Adrenal gland (tissue), 12 donors: Measurements from ENCODE around the gene ATAD3B. TPM values are rescaled to one million over a fixed set of nuclear protein-coding genes. Genes with fewer than 3 reads are reported as not detected.

Experiments
- DNase-seq, 7 donors: peaks; one replicate each; pipeline ENCODE4 v3.0.0-alpha.2; 2019 to 2020
- H3K27ac ChIP-seq, 5 donors: fragments of 200-600 bp; sonication (generic) in 4 of 5; 1 replicate in 3 of 5; 2 replicates in 2 of 5; pipeline versions ENCODE4 v1.5.1 to v1.8.0; 2016 to 2020; ENCODE audit warnings: mild to moderate bottlenecking in 1 of 5
- H3K27me3 ChIP-seq: fragments of 200-600 bp; 2 replicates; pipeline ENCODE4 v1.8.0; 2021
- H3K36me3 ChIP-seq, 2 donors: fragments of 200-600 bp; replicated peaks in 1 of 2; 1 replicate in 1 of 2; 2 replicates in 1 of 2; pipeline versions ENCODE4 v1.5.1 to v1.8.0; 2018 to 2022
- H3K4me1 ChIP-seq, 2 donors: fragments of 200-600 bp; replicated peaks in 1 of 2; 1 replicate in 1 of 2; 2 replicates in 1 of 2; pipeline versions ENCODE4 v1.5.1 to v1.8.0; 2018 to 2021
- H3K4me3 ChIP-seq, 4 donors: fragments of 200-600 bp; sonication (generic) in 3 of 4; one replicate each; pipeline ENCODE4 v1.5.1; 2016 to 2018
- H3K9me3 ChIP-seq, 3 donors: fragments of 200-600 bp; sonication (generic) in 1 of 3; replicated peaks in 1 of 3; 1 replicate in 2 of 3; 2 replicates in 1 of 3; pipeline versions ENCODE4 v1.5.1 to v1.8.0; 2016 to 2021
- POLR2A ChIP-seq, 2 donors: fragments of 450-650 bp; IDR thresholded peaks; one replicate each; pipeline ENCODE4 v1.6.1; 2017; ENCODE audit warnings: antibody characterized with exemption in 2 of 2, mild to moderate bottlenecking in 2 of 2, moderate library complexity in 1 of 2
- WGBS, 4 donors: extraction: QIAGEN DNeasy Blood & Tissue Kit in 2 of 4; methylation state at CpG; one replicate each; pipeline versions ENCODE4 v1.1.5 to v1.1.7; 2013 to 2017; 5-methylcytosine and 5-hydroxymethylcytosine counted together
- intact Hi-C, 2 donors: fragments of 100-400 bp; cut with DNase I; formaldehyde crosslinking; loops; one replicate each; pipeline versions ENCODE4 v1.14.1 to v1.15.0; 2022 to 2023
- polyA plus RNA-seq, 3 donors: library from polyadenylated mRNA; stranded (reverse); fragments of 200-250 nt in 2 of 3; fragments of 350-450 nt in 1 of 3; fragmentation: Illumina TruSeq in 1 of 3; extraction: RNeasy Lipid Tissue Mini Kit (QIAGEN cat#74804) in 1 of 3; gene quantifications; one replicate each; pipeline ENCODE4 v1.2.3, GENCODE V29; 2013 to 2014
- total RNA-seq, 9 donors: library from RNA; depleted of rRNA in 4 of 9; stranded (reverse); fragments of >200 nt in 4 of 9; fragments of 120-200 nt in 1 of 9; fragmentation: NEBNext Ultra II Directional in 1 of 9; extraction: Animal tissue kit (Norgen Biotek cat#: 25700) in 1 of 9; gene quantifications; one replicate each; pipeline versions ENCODE4 v1.1.0 to v1.2.4, GENCODE V29; 2013 to 2023
- TF ChIP-seq, protein P1 (sequence below), 6 experiments: fragments of 450-650 bp in 4 of 6; fragments of 200-600 bp in 2 of 6; sonication (generic) in 1 of 6; IDR thresholded peaks; 1 replicate in 5 of 6; 2 replicates in 1 of 6; pipeline versions ENCODE4 v1.5.1 to v1.8.0; 2016 to 2021; ENCODE audit warnings: antibody characterized with exemption in 6 of 6, mild to moderate bottlenecking in 2 of 6, moderate library complexity in 1 of 6
- donor health status: healthy with polysubstance abuse.
- donor health status: Bipolar disorder and iron deficiency.
- donor health status: DM: yes; HTN: yes; CAD: no.
- donor health status: DM: no; HTN: no; CAD: no.
- donor health status: DM: no; HTN: no; CAD: no.
- donor health status: DM: yes; HTN: yes; CAD: no.

ATAD3B gene
- total and polyA plus RNA-seq, 12 donors, result 5.3 to 109 (median 13.3) TPM

DNA sequence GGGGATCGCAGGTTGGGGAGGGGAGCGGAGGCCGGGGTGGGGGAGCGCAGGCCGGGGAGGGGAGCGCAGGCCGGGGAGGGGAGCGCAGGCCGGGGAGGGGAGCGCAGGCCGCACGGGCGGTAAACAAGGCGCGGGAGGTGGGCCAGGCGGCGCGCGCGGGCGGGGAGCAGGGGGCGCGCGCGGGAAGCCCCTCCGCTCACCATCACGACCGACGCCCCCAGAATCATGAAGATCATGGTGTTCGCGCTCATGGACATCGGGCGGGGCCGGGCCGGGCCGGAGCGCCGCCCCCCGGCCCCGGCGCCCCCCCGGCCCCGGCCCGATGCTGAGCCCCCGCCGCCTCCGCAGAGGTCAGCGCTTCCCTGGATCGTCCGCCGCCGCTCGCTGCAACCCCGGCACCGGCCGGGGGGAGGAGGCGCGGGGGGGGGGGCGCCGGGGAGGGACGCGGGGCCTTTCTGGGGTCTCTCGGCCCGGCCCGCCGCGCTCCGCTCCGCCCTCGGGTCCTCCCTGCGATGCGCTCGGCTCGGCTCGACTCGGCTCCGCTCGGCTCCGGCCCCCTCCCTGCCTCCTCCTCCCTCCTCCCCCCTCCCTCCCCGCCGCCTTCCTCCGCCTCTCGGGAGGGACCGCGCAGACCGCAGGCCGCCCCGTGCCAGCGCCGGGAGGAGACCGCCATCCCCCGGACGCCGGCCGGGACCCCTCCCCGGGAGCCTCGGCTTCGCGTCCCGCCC lies 68.7 kb downstream of the ATAD3B start, which contains the start of gene TMEM240:
Gene TMEM240 (minus strand): TSS at position 535 of the 728 bp plus-strand sequence. CDS start 278 bp downstream, at position 257.
- TF ChIP-seq POLR2A (IDR thresholded peaks at IDR 0.05), result no peak
- TF ChIP-seq, protein P1, sequence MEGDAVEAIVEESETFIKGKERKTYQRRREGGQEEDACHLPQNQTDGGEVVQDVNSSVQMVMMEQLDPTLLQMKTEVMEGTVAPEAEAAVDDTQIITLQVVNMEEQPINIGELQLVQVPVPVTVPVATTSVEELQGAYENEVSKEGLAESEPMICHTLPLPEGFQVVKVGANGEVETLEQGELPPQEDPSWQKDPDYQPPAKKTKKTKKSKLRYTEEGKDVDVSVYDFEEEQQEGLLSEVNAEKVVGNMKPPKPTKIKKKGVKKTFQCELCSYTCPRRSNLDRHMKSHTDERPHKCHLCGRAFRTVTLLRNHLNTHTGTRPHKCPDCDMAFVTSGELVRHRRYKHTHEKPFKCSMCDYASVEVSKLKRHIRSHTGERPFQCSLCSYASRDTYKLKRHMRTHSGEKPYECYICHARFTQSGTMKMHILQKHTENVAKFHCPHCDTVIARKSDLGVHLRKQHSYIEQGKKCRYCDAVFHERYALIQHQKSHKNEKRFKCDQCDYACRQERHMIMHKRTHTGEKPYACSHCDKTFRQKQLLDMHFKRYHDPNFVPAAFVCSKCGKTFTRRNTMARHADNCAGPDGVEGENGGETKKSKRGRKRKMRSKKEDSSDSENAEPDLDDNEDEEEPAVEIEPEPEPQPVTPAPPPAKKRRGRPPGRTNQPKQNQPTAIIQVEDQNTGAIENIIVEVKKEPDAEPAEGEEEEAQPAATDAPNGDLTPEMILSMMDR (IDR thresholded peaks at IDR 0.05), result no peak
- 1% methylated on average over 14 to 82 of the region's 100 CpGs; no CpG with 5 or more reads in 1 of the 4 donors for WGBS, 4 donors
- peak; percentile 69 to 88 (median 84) for DNase-seq
- H3K27ac ChIP-seq, result peak within 1 kb of the TSS in 2 of 5 donors; percentile 33 to 61
- H3K27me3 ChIP-seq, result no peaks in the 10 kb centered on the region
- H3K36me3 ChIP-seq, result peaks cover 0 to 3% of the 10 kb centered on the region in 2 donors
- intact Hi-C loops, result no loop called here
- peak within 1 kb of the TSS in 2 of 4 donors; percentile 18 to 87 for H3K4me3 ChIP-seq
- H3K9me3 ChIP-seq, result no peaks in the 10 kb centered on the region
- peaks cover 19 to 23% of the 10 kb centered on the region in 2 donors for H3K4me1 ChIP-seq

DNA sequence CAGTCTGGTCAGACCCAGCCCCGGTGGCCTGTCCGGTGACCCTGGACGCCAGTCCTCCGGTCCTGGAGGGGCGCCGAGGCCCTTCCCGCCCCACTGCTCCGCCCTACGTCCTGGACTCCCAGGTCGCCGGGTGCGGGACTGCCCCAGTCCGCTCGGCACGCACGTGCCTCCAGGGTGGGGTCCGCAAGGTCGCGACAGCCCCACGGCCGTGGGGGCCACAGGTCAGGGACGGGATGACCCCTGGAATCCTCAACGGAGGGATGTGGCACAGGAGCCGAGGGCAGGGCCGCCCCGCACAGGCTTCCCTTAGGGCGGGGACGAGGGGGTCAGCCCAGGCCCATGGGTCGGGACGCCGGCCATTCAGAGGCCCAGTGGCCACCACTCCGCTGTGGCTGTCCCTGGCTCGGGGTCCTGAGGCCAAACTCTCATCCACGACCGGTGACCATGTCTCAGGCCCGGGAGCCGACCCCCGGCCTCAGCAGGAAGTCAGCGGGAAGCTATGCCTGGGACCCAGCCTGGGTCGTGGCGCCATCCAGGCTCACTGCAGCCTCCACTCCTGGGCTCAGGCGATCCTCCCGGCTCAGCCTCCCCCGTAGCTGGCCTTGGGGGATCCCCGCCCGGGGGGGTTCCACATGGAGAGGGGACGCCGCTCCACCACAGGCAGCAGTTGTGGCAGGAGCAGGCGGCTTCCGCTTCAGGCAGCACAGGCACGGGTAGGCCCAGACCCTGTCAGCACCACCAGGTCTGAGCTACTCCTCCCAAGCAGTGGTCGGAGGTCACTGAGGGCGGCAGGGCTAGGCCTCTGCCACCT lies 69.5 kb downstream of the ATAD3B start:
- no peaks in the 10 kb centered on the region for H3K27me3 ChIP-seq
- peaks cover 0 to 3% of the 10 kb centered on the region in 2 donors for H3K36me3 ChIP-seq
- TF ChIP-seq POLR2A (IDR thresholded peaks at IDR 0.05), result no peak
- TF ChIP-seq, protein P1 (IDR thresholded peaks at IDR 0.05), result no peak
- 46 to 98% (median 47%) methylated on average over 7 to 53 of the region's 53 CpGs for WGBS, 4 donors
- intact Hi-C loops, result no loop called here
- peak in 1 of 7 donors; percentile 34 for DNase-seq
- H3K27ac ChIP-seq, result peak overlapping the region in 2 of 5 donors; percentile 33 to 61
- H3K4me1 ChIP-seq, result peaks cover 19 to 23% of the 10 kb centered on the region in 2 donors
- H3K9me3 ChIP-seq, result no peaks in the 10 kb centered on the region
- peak overlapping the region in 2 of 4 donors; percentile 18 to 87 for H3K4me3 ChIP-seq

GRCh38 chr1:1541956-1542765 lies 70.6 kb downstream of the ATAD3B start:
- H3K4me1 ChIP-seq, result peaks cover 19 to 23% of the 10 kb centered on the region in 2 donors
- intact Hi-C loops, result no loop called here

More at GRCh38 chr1:1541956-1542765, 70.6 kb downstream of the ATAD3B start:
- WGBS, 4 donors, result 75 to 88% (median 81%) methylated on average over 17 to 37 of the region's 37 CpGs
- no peak for TF ChIP-seq POLR2A (IDR thresholded peaks at IDR 0.05)
- TF ChIP-seq, protein P1 (IDR thresholded peaks at IDR 0.05), result no peak
- no peaks in the 10 kb centered on the region for H3K27me3 ChIP-seq
- H3K9me3 ChIP-seq, result no peaks in the 10 kb centered on the region
- peak overlapping the region in 4 of 5 donors; percentile 13 to 95 (median 51) for H3K27ac ChIP-seq
- peak; percentile 78 to 89 (median 88) for DNase-seq
- H3K4me3 ChIP-seq, result no peak overlapping the region
- peaks cover 0 to 3% of the 10 kb centered on the region in 2 donors for H3K36me3 ChIP-seq
